Measurements from ENCODE around the gene SRRM5.
A peak's percentile ranks its signal among the peaks of the same experiment; 100 is the strongest.
"Not testable (repeated sequence)": the region's sequence is repeated elsewhere in the genome, so short reads cannot be mapped to it uniquely, and the experiment has no call there.

The SRRM5 gene

GRCh38 chr19:43616306-43616705, 4.4 kb downstream of the SRRM5 start:
- no peak for DNase-seq (ENCODE audit: low read depth)

- no peak for DNase-seq (ENCODE audit: low read depth)
Observed at GRCh38 chr19:43616954-43617353, 5.1 kb downstream of the SRRM5 start.

GRCh38 chr19:43618921-43619261, 7.0 kb downstream of the SRRM5 start:
- DNase-seq (ENCODE audit: low read depth), result no peak

- peak; percentile 77 for DNase-seq (ENCODE audit: low read depth)
Observed at GRCh38 chr19:43619262-43620060, 7.6 kb downstream of the SRRM5 start, which contains the start of gene ZNF428. Gene ZNF428, minus strand, starts transcription at chr19:43619629. Its CDS starts 5,325 bp downstream, at chr19:43614304.

- peak; percentile 74 for DNase-seq (ENCODE audit: low read depth)
Observed at GRCh38 chr19:43620061-43621001, 8.4 kb downstream of the SRRM5 start.

DNA sequence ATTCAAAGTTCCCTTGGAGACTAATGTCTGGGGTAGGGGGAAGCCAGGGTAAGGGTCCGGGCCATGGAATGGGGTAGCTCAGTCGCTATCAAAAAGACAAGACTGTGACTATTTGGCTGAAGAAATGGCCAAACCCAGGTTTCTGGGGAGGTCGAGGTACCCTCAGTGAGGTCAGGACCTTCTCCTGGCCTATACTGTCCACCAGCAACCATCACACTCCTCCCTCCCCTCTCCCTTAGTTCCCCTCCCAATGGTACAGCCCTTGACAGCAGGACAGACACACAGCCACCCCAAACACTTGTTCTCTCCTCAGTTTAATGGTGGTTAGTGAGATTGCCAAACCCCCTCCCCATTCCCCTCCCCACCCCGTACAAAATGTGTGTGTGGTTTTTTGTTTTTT, 10.2 kb downstream of the SRRM5 start:
- DNase-seq (ENCODE audit: low read depth), result no peak

DNA sequence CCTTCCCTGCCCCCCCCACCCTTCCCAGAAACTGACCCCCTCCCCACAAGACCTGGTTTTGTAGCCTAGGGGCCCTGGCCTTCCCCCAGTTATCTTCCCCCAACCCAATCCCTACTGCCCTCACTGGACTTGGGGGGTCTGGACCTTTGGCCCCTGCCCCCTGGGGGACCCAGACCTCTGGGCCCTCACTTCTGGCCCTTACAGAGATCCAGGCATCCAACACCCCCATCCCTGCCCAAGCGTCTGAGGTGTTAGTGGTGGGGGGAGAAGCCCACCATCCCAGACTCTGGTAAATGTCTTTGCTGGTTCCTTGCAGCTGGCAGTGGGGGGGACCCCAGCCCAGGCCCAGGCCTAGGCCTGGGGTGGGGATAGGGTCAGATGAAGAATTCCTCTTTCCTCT, 11.1 kb downstream of the SRRM5 start:
- no peak for DNase-seq (ENCODE audit: low read depth)

DNA sequence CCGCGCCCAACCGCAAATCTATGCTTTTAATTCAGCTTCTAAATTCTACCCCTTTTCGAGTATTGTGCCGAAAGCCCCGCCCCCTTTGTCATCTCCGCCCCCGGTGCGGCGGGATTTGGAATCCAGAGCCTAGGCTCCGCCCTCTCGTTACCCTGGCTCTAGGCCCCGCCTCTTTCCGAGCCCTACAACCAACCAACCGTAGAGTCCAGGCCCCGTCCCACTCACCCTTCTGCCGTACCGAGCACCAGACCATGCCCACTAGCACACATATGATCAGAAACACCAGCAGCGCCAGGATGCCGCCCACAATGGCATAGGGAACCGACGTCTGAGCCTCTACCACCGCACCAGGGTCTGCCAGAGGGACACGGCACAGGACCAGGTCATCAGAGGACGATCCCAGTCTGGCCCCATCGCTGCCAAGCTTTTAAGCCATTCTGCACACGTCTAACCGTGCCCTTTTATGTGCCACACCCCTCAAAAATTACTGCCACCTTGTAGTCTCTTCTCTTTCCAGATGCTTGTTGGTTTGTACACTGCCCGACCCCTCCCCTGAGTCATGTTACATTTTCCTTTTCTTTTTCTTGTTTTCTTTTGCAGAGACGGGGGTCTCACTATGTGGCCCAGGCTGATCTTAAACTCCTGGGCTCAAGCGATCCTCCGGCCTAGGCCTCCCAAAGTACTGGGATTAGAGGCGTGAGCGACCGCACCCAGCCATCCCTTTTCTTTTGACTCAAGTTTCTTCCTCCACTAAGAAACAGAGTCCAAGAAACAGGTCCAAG, 12.2 kb downstream of the SRRM5 start:
- DNase-seq (ENCODE audit: low read depth), result no peak

GRCh38 chr19:43624933-43625332, 13.0 kb downstream of the SRRM5 start:
- peak; percentile 84 for DNase-seq (ENCODE audit: low read depth)

- DNase-seq (ENCODE audit: low read depth), result no peak
Observed at GRCh38 chr19:43625918-43626579, 14.2 kb downstream of the SRRM5 start.

DNA sequence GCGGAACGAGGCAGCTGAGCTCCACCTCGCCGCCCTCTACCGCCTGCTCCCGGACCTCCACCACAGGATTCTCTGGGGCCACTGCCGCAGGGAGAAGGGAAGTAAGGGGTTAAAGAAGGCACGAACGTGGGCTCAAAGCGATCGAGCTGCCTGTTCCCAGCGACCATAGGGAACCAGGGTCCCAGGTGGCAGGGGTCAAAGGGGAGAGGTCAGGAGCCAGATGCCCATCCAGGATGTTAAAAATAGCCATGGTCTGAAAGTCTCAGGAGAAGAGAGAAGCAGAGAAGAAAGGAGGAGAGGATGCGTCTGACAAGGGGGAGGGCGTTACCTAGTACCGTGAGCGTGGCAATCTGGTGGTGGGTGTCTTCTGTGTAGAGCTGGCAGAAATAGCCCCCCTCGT, 14.9 kb downstream of the SRRM5 start:
- no peak for DNase-seq (ENCODE audit: low read depth)

GRCh38 chr19:43628646-43629326, 16.9 kb downstream of the SRRM5 start:
- DNase-seq (ENCODE audit: low read depth), result no peak

DNA sequence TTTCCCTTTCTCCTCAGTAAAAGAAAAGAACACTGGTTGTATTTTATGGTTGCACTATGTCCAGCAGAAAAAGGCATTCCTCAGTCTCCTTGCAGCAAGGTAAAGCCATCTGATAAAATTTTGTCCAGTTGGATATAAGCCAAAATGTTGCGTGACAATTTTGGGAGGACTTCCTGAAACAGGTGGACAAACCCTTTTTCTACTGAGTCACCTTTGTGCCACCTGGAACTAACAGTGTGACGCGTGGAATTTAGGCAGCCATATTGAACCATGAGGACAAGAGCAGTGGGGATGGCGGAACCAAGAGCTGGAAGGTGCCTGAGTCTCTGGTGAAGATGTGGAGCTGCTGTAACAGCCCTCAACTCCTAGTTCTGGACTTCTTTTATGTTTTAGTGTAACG, 19.6 kb downstream of the SRRM5 start:
- no peak for DNase-seq (ENCODE audit: low read depth)

DNA sequence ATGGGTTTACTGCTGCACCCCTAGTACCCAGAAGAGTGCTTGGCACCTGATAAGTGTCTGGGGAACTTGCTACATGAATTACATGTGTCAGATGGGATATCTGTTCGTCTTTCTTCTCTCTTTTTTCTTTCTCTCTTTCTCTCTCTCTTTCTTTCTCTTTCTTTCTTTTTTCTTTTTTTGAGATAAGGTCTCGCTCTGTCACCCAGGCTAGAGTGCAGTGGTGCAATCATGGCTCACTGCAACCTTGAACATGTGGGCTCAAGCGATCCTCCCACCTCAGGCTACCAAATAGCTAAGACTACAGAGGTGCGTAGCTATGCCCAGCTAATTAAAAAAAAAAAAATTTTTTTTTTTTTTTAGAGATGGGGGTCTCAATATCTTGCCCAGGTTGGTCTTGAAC, 21.6 kb downstream of the SRRM5 start:
- DNase-seq (ENCODE audit: low read depth), result no peak

- DNase-seq (ENCODE audit: low read depth), result no peak
Observed at GRCh38 chr19:43634068-43634467, 22.2 kb downstream of the SRRM5 start.

- no peak for DNase-seq (ENCODE audit: low read depth)
Observed at GRCh38 chr19:43634506-43634871, 22.6 kb downstream of the SRRM5 start.

- no peak for DNase-seq (ENCODE audit: low read depth)
Observed at GRCh38 chr19:43634872-43635560, 23.1 kb downstream of the SRRM5 start.

DNA sequence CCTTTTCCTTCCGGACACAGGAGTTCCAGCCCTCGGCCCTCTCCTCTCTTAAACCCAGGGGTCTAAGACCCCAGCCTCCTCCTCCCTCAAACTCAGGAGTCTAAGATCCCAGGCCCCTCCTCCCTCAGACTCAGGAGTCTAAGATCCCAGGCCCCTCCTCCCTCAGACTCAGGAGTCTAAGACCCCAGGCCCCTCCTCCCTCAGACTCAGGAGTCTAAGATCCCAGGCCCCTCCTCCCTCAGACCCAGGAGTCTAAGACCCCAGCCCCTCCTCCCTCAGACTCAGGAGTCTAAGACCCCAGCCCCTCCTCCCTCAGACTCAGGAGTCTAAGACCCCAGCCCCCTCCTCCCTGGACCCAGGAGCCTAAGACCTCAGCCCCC, 23.7 kb downstream of the SRRM5 start:
- DNase-seq (ENCODE audit: low read depth), result not testable (repeated sequence)

- no peak for DNase-seq (ENCODE audit: low read depth)
Observed at GRCh38 chr19:43636121-43636683, 24.3 kb downstream of the SRRM5 start.
